GM18499 (cell line): ENCODE measurements around the gene HSF5.
"Not testable (repeated sequence)": the region's sequence is repeated elsewhere in the genome, so short reads cannot be mapped to it uniquely, and the experiment has no call there.

Experiments used
- ATAC-seq: cut with Tn5 transposase; IDR thresholded peaks from one replicate; pipeline ENCODE4 v1.9.1; 2021; ENCODE audit warnings: moderate number of reproducible peaks; ENCODE audit not compliant: insufficient read depth, unreplicated experiment

The HSF5 gene

DNA sequence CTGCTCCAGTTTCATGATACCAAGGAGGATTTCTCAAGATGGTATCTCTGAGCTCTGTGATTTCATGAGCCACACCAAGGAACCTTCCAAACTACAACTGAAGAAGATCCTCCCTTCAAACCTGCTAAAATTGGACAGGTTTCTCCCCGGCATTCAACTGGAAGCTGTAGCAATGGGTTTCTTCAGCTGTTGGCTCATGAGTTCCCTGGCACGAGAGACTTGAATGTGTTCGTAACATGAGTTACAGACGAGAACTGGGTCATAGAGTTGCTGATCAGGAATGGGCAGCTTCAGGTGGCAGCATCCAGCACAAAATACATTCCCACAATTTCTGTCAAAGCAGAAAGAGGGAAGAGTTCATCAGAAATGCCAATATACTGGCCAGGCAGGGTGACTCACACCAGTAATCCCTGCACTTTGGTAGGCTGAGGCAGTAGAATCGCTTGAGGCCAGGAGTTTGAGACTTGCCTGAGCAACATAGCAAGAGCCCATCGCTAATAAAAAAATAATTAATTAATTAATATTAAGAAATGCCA, 3.4 kb upstream of the HSF5 start:
- ATAC-seq, result no peak

DNA sequence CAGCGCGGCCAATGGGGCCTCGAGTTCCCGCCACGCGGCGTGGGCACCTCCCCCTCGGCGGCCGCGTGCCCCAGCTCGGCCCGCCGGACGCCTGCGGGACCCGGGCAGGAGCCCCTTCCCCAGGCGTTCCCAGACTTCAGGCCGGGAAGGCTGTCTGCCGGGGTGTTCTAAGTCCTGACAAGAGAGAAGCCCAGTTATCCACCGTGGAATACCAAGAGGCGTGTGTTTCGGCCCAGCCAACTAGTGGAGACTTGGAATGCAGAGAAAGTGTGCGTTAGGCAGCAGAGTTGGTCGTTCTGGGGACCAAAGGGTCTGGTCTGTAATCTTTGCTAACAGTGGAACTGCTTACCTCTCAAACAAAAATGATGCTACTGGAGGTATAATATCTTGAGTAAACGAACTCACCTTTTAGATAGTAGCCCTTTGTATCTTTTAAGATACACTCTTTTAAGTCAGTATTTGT, 251 bp upstream of the HSF5 start:
- ATAC-seq, result no peak

DNA sequence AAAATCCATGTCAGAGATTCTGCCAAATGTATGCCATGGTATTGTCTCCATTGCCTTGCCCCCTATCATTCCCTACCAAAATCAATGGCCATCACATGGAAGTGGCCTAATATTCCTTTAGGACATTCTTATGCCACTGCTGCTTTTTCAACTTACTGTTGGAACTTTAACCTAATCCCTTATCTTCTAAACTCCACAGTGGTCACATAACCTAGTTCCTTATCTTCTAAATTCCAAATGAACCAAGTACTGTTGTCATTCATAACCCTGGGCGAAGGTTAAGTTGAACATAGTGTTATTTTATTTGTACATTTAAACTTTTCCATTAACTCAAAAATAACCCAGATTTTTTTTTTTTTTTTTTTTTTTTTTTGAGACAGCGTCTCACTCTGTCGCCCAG, 3.6 kb downstream of the HSF5 start:
- no peak for ATAC-seq

DNA sequence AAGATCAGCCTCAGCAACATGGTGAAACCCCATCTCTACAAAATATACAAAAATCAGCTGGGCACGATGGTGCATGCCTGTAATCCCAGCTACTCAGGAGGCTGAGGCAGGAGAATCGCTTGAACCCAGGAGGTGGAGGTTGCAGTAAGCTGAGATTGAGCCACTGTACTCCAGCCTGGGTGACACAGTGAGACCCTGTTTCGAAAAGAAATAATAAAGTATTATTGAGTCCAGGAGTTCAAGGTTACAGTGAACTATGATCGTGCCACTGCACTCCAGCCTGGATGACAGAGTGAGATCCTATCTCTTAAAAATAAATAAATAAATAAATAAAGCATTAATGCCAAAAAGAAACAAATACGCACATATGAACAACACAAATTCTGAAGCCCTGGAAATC, 6.4 kb downstream of the HSF5 start:
- ATAC-seq, result not testable (repeated sequence)

DNA sequence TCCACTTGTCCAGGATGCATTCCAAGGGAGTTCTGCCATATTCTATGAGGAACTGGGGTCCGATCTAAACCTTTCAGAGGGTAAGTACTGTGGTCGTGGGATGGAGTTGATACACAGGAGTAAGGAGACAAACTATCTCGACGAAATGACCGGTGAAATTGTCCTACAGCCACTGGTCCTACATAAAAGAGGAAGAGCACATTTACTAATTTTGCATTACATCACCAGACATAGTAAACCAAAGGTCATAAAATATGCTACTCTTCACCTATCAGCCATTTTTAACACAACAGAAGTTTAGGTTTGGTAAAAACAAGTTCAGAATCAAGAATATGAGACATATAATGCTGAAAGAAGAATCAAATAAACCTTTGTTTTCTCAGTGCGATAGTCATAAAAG, 8.1 kb downstream of the HSF5 start:
- no peak for ATAC-seq

DNA sequence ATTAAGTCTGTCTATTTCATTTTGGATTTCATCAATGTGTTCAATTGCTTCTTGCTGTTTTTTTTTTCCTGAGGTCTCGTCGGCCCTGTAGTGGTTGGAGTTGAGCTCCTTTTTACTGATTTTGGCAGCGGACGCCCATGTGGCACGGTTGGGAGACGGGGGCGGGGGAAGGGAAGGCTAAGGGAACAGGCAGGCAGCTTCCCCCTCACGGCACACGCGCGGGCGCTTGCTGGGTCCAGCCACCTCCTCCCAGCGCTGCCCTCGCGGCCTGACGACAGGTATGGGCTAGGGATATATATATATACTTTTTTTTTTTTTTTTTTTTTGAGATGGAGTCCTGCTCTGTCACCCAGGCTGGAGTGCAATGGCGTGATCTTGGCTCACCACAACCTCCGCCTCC, 11.4 kb downstream of the HSF5 start:
- no peak for ATAC-seq

DNA sequence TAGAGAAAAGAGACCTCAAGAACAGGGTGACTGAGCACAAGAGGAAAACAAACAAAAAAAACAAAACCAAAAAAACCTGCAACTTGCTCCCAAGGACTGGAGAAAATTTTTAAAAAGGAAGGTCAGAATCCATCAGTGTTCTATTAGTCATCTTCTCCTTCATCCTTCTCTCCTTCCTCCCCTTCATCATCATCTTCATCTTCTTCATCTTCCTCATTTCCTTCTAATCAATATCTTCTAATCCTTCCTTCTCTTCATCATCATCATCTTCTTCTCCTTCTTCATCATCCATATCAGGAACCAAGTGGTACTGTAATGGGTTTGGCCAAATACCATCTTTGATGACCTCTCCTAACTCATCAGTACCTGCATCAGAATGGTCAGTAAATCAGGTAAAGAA, 12.2 kb downstream of the HSF5 start:
- no peak for ATAC-seq

DNA sequence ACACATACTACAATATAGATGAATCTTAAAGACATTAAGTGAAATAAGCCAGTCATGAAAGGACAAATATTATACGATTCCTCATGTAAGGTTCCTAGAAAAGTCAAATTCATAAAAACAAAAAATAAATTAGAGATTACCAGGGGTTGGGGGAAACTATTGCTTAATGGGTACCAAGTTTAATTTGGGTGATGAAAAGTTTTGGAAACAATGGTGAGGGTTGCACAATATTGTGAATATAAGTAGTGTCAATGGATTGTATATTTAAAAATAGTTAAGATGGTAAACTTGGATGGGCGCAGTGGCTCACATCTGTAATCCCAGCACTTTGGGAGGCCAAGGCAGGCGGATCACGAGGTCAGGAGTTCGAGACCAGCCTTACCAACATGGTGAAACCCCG, 17.9 kb downstream of the HSF5 start:
- no peak for ATAC-seq

DNA sequence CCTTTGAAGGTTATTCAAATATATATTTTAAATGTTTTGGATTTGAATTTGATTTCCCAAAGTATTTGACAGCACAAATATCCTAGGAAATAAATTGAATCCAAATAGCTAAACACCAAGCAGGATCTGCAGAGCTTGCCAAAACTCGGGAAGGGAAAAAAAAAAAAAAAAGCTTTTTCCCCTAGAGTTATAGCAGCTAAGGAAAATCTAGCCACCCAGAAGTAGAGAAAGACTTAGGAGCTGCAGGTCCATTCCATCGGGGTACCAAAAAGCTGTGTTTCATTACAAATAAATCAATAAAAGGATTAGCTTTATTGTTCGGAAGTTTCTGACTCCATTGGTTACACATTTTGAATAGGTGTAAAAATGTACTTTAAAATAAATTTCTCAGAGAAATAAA, 19.3 kb downstream of the HSF5 start:
- no peak for ATAC-seq

DNA sequence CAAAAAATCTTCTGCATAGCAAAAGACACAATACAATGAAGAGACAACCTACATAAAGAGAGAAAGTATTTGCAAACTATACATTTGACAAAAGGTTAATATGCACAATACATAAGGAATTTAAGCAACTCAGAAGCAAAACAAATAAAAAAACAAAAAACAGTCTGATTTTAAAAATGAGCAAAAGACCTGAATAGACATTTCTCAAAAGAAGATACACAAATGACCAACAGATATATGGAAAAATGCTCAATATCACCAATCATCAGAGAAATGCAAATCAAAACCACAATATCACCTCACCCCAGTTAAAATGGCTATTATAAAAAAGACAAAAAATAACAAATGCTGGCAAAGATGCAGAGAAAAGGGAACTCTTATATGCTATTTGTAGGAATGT, 32.7 kb downstream of the HSF5 start:
- no peak for ATAC-seq

DNA sequence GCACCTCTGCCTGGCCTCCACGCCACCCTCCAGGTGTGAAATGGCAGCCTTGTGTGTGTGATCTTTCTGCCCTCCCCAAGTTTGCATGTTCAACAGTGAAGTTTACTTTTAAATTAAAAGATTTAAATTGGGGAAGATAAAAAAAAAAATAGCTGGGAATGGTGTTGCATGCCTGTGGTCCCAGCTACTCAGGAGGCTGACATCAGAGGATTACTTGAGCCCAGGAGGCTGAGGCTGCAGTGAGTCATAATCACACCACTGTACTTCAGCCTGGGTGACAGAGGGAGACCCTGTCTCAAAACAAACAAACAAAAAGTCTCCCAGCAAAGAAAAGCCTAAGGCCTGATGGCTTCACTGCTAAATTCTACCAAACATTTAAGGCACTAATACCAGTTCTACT, 35.5 kb downstream of the HSF5 start:
- no peak for ATAC-seq

DNA sequence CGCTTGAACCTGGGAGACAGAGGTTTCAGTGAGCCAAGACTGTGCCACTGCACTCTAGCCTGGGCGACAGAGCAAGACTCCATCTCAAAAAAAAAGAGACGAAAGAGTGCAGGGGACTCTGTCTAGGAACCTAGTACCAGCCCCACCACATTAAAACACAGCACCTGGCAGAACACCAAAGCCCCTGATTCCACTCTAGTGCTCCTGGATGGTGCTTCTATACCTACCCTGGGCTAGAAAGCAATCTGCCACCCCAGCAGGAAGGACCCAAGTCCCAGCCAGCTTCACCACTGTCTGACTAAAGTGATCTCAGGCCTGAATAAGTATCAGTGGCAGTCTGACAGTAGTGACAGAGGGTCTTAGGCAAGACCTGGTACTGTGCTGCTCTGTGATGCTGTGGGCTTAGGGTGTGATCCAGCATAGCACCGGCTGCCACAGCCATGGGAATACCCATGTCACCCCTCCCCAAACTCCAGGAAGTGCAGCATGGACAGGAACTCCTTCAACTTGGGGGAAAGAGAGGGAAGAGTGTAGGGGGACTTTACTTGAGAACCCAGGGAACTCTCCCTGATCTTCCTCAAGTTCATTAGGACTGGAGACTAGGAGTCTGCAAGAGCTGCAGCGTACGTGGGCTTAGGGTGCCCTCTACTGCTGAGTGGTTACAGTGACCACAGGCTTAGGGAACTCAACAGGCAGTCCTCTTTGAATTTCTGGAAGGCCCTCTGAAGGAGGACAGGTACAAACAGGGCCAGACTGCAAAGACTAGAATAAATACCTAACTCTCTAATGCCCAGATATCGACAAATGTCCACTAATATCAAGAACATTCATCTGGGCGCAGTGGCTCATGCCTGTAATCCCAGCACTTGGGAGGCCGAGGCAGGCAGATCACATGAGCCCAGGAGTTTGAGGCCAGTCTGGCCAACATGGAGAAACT, 40.9 kb downstream of the HSF5 start:
- ATAC-seq, result no peak

DNA sequence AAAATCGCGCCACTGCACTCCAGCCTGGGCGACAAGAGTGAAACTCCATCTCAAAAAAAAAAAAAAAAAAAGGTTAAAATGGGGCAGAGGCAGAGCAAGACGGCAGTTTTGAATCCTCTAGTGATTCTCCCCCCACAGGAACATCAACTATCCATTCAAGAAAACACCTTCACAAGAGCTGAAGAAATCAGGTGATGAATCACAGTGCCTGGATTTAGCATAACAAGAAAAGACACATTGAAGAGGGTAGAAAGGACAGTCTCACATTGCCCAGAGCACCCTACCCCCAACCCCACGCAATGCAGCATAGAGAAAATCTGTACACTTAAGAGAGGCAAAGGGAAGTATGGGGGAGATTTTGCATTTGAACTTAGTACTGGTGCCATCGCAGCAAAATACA, 42.1 kb downstream of the HSF5 start:
- ATAC-seq, result no peak

DNA sequence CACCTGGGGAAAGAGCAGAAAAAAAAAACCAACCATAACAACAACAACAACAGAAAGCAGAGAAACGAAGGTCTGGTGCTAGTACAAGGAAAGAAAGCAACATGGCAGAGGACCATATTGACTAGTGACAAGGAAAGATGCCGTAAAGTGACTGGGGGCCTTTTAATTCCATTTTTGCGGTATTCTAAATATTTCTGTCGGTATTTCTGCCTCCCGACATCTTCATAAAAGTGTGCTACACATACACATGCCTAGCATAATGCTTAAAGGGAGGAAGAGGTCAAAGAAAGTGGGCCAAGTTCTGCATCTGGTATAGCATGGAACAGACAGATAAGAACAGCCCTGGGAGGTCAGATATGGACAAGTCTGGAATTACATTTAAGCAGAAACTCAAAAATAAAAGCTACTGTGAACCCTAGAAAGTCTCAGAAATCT, 51.4 kb downstream of the HSF5 start:
- ATAC-seq, result no peak

DNA sequence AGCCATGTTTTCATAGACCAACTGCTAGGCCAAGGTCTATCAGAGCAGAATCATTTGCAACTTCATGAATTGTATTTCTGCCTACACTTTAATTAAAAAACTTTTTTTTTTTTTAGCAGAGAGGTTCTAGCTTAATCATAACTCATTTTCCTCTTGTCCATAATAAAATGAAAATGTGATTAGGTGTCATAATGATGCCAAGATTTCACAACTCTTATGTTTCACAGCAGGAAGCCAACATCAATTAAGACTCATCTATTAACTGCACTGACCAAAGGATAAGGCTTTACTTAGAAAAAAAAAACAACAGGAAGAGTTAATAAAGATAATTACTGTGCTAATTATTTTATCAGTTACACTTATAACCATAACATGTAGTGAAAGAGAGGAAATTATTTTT, 52.0 kb downstream of the HSF5 start:
- no peak for ATAC-seq

DNA sequence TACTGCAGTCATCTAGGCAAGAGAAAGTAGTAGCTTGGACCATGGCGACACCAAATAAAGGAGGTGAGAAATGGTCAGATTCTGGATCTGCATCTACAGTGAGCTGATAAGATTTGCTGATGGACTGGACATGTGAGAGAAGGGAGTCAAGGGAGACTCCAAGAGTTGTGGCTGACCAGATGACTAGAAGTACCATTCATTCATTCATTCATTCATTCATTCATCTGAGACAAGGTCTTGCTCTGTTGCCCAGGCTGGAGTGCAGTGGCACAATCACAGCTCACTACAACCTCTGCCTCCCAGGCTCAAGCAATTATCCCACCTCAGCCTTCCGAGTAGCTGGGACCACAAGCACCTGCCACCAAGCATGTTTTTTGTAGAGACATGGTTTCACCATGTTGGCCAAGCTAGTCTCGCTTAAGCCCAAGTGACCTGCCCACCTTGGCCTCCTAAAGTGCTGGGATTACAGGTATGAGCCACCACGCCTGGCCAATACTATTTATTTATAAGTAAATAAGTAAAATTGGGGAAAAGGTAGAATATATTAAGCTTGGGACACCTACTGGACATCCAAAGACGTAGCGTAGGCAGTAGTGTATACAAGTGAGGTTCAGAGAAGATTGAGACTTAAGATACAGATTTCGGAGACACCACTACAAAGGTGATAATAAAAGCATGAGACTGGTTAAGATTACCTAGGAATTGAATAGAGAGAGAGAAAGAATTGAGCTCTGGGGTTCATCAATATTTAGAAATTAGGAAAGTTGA, 55.2 kb downstream of the HSF5 start:
- no peak for ATAC-seq

DNA sequence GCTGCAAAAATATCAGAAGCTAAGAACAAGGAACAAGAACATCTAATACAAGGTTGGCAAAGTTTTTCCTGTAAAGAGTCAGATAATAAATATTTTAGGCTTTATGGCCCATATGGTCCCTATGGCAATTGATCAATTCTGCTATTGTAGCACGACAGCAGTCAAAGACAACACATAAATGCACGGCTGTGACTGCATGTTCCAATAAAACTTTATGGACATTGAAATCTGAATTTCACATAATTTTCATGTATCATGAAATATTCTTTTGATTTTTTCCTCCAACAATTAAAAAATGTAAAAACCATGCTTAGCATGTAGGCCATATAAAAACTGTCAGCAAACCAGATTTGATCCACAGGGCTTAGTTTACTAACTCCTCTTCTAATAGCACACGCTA, 60.4 kb downstream of the HSF5 start:
- no peak for ATAC-seq

DNA sequence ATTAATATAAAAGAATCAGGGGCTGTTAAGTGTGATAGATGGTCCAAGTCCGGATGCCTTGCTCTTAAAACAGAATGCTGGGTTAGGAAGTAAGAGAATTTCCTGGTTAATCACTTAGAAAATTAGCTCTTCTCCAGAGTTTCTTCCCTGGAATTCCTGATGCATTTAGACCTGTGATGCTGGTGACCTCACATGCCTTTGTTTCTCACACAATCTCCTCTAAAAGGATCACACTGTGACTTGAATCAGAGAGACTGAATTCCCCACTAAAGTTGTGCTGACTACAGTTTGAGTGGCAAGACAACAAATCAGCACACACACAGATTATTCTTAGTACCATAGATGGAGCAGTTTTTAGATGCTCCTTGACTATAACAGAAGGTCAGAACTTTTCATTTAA, 66.5 kb downstream of the HSF5 start:
- ATAC-seq, result no peak

DNA sequence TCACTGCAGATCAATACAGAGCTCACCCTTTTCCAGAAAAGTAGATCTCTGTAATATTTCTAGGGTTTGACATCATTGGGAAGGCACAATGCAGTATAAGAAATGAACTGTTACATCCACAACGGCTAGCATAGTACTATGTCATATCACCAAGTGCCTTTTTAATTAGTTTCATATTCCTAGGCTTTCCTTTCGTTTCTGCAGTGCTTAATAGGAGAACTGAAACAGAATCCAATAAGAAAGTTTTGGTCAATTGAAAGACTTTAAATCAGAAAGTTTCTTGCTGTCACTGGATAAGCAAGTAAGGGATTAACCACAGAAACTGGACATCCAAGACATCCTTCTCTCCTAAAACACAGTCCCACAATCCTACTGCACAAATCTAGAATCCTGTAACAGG, 67.4 kb downstream of the HSF5 start:
- ATAC-seq, result no peak

DNA sequence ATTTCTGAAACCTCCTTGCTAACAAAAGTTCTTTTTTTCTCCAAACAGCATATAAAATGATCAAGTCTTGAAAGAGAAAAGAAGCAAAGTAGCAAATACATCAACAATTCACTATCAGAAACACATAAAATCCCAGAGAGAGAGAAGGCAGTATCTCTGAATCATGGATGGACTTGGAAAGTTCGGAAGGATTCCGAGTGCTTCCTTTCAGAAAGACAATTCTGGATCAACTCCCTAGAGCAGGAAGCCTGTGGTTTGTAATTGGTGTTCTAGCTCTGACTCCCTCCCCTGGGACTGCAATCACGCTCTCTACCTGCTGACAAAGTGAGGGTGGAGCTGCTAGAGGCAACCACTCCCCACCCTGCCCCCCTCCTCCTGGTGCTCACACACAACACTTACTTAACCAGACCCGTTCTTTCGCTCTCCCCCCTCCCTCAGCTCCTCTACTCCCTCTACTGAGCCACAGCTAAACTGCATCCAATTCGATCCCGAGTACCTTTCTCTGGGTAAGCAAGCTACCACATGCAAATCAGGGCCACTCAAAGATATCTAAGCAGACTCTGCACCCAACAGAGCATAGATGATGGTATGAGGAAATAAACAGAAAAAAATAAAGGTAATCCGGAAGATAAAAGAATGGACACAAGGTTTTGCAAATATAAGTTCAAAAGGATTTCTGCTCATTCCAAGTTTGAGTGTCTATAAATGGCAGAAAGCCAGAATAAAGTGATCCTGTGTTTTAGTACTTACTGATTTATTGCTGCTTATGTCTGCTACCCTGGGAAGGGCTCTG, 70.7 kb downstream of the HSF5 start, which contains the start of gene RNF43:
Gene RNF43, minus strand, starts transcription at position 235 of the 793 bp plus-strand sequence. CDS start 1,957 bp downstream, outside the sequence.
- peak; percentile 65 for ATAC-seq
